Pancreas (tissue), 10 donors: ENCODE data around the gene STBD1. TPM values are rescaled to one million over a fixed set of nuclear protein-coding genes. Genes with fewer than 3 reads are reported as not detected.

Experiments
- ATAC-seq, 4 donors: fragments of 200-7000 bp; cut with Tn5 transposase; one replicate each; pipeline versions ENCODE4 v1.8.0 to v1.9.1; 2020; ENCODE audit warnings: mild to moderate bottlenecking in 4 of 4, moderate library complexity in 4 of 4
- DNase-seq, 6 donors: peaks; one replicate each; pipeline ENCODE4 v3.0.0-alpha.2; 2020
- FAIRE-seq: peaks from 2 replicates; lab custom pipeline; 2012; peaks lifted over from hg19 to GRCh38; lab: Jason Lieb, UNC
- H3K27ac ChIP-seq, 4 donors: fragments of 200-600 bp; sonication (generic); 1 replicate in 3 of 4; 2 replicates in 1 of 4; pipeline versions ENCODE4 v1.5.0 to v1.8.0; 2020
- H3K27me3 ChIP-seq, 4 donors: fragments of 200-600 bp; one replicate each; pipeline ENCODE4 v1.8.0; 2021
- H3K36me3 ChIP-seq, 3 donors: fragments of 200-600 bp; sonication (generic) in 1 of 3; one replicate each; pipeline versions ENCODE4 v1.5.0 to v1.8.0; 2020 to 2021
- H3K4me1 ChIP-seq, 3 donors: fragments of 200-600 bp; one replicate each; pipeline ENCODE4 v1.8.0; 2021
- H3K4me3 ChIP-seq, 4 donors: fragments of 200-600 bp; sonication (generic) in 2 of 4; one replicate each; pipeline versions ENCODE4 v1.5.0 to v1.8.0; 2020 to 2021
- H3K9me3 ChIP-seq, 4 donors: fragments of 200-600 bp; one replicate each; pipeline ENCODE4 v1.8.0; 2021
- WGBS, 2 donors: extraction: QIAGEN DNeasy Blood & Tissue Kit; methylation state at CpG; one replicate each; pipeline ENCODE4 v1.1.7; 2013; 5-methylcytosine and 5-hydroxymethylcytosine counted together
- intact Hi-C, 3 donors: fragments of 100-400 bp; cut with DNase I; formaldehyde crosslinking; loops; one replicate each; pipeline versions ENCODE4 v1.11.1 to v1.14.2; 2022
- polyA plus RNA-seq, 2 donors: library from polyadenylated mRNA; stranded (reverse); fragments of 200-250 nt; gene quantifications; one replicate each; pipeline ENCODE4 v1.2.3, GENCODE V29; 2013
- total RNA-seq, 6 donors: library from RNA; stranded (reverse); fragmentation: NEBNext Ultra II Directional in 4 of 6; extraction: Animal tissue kit (Norgen Biotek cat#: 25700) in 4 of 6; gene quantifications; one replicate each; pipeline versions ENCODE4 v1.2.1 to v1.2.4, GENCODE V29; 2021 to 2023
- TF ChIP-seq, protein P1 (sequence below), 4 donors: fragments of 200-600 bp; sonication (generic) in 3 of 4; IDR thresholded peaks; one replicate each; pipeline versions ENCODE4 v1.5.0 to v1.8.0; 2021; ENCODE audit warnings: antibody characterized with exemption in 4 of 4
- donor health status: healthy with polysubstance abuse.
- donor health status: DM: no; HTN: no; CAD: no; lungs with moderate emphysema.
- donor health status: DM: no; HTN: no; CAD: no.
- donor health status: control.
- donor health status: control.
- donor health status: Bipolar disorder and iron deficiency.
- donor health status: DM: yes; HTN: yes; CAD: no.
- donor health status: DM: no; HTN: no; CAD: no.
- donor health status: DM: no; HTN: no; CAD: no.
- donor health status: DM: yes; HTN: yes; CAD: no.

The STBD1 gene
- total and polyA plus RNA-seq, 8 donors = 1.7 to 6.5 (median 3.1) TPM

DNA sequence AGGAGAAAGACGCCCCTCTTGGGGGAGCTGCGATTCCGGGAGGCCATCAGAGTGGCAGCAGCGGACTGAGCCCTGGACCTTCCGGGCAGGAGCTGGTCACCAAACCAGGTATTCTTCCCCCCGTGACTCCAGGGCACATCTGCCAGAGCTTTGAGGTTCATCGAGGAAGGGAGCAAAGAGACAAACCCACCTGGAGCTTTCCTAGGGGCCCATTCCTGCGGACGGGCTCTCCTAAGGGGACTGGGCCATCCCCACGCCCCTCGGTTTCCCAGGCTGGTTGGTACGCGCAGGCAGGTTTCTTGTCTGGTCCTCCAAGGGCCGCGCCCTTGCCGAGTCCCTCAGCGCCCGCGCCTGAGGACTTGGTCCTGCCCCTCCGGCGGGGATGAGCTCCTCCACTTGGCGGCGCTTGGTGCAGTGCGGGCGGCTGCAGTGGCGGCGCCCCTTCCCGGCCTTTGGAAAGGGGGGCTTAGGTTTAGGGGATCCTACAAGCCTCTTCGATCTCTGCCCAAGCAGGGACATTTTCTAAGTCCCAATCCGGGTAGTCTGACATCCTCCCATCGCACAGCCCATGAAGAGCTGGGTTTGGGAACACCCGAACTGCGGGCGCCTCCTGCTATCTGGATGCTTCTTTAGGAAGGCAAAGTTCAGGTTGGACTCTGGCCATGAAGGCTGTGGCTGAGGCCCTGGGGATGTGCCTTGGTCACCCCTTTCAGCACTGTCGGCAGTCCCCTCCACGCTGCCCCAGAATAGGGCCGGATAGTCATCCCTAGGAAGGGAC, 538 bp downstream of the STBD1 start:
- ATAC-seq (peak; percentile 64 to 82 (median 74)), FAIRE-seq (no peak), DNase-seq (peak; percentile 45 to 87 (median 72))
- H3K9me3 ChIP-seq = no peaks in the 10 kb centered on the region
- TF ChIP-seq, protein P1, sequence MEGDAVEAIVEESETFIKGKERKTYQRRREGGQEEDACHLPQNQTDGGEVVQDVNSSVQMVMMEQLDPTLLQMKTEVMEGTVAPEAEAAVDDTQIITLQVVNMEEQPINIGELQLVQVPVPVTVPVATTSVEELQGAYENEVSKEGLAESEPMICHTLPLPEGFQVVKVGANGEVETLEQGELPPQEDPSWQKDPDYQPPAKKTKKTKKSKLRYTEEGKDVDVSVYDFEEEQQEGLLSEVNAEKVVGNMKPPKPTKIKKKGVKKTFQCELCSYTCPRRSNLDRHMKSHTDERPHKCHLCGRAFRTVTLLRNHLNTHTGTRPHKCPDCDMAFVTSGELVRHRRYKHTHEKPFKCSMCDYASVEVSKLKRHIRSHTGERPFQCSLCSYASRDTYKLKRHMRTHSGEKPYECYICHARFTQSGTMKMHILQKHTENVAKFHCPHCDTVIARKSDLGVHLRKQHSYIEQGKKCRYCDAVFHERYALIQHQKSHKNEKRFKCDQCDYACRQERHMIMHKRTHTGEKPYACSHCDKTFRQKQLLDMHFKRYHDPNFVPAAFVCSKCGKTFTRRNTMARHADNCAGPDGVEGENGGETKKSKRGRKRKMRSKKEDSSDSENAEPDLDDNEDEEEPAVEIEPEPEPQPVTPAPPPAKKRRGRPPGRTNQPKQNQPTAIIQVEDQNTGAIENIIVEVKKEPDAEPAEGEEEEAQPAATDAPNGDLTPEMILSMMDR (IDR thresholded peaks at IDR 0.05) = peak in 1 of 4 donors; percentile 12
- intact Hi-C loops = loop anchor here in 1 of 3 donors (10.0 kb wide), 1 partner anchor 52 kb away; the partner anchor contains the start of gene FAM47E
- H3K36me3 ChIP-seq = no peaks in the 10 kb centered on the region
- 1 to 3% methylated on average over 32 to 37 of the region's 37 CpGs for WGBS, 2 donors
- peak overlapping the region; percentile 64 to 97 (median 90) for H3K27ac ChIP-seq
- peak overlapping the region; percentile 41 to 92 (median 64) for H3K4me3 ChIP-seq
- H3K4me1 ChIP-seq = peaks cover 3 to 18% (median 7%) of the 10 kb centered on the region in 3 donors
- no peaks in the 10 kb centered on the region for H3K27me3 ChIP-seq

DNA sequence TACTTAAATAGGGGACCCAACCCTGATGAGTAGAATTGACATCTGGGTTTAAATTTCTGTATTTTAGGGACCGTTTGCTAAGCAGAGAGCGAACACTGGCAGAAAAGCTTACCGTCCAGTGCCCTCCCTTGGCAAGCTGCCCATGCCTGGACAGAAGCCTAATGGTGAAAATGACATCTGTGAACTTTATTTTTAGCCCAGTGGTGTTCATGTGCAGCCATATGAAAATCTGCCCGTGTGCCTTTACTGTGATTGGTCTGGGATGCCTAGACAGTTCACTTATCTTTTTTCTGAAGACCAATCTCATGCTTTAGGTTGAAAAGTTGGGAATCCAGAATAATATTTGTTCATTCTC, 1.1 kb downstream of the STBD1 start:
- FAIRE-seq (no peak), DNase-seq (peak in 5 of 6 donors; percentile 30 to 77 (median 48)), ATAC-seq (peak in 1 of 4 donors; percentile 1)
- peak overlapping the region in 3 of 4 donors; percentile 64 to 97 (median 93) for H3K27ac ChIP-seq
- H3K27me3 ChIP-seq = no peaks in the 10 kb centered on the region
- TF ChIP-seq, protein P1 (IDR thresholded peaks at IDR 0.05) = no peak
- peaks cover 0 to 18% (median 3%) of the 10 kb centered on the region in 3 donors for H3K4me1 ChIP-seq
- WGBS, 2 donors = 11 to 16% methylated on average over 4 of the region's 4 CpGs
- intact Hi-C loops = loop anchor here in 1 of 3 donors (10.0 kb wide), 1 partner anchor 53 kb away; the partner anchor contains the start of gene FAM47E
- no peaks in the 10 kb centered on the region for H3K9me3 ChIP-seq
- H3K4me3 ChIP-seq = peak overlapping the region; percentile 41 to 92 (median 64)
- no peaks in the 10 kb centered on the region for H3K36me3 ChIP-seq

DNA sequence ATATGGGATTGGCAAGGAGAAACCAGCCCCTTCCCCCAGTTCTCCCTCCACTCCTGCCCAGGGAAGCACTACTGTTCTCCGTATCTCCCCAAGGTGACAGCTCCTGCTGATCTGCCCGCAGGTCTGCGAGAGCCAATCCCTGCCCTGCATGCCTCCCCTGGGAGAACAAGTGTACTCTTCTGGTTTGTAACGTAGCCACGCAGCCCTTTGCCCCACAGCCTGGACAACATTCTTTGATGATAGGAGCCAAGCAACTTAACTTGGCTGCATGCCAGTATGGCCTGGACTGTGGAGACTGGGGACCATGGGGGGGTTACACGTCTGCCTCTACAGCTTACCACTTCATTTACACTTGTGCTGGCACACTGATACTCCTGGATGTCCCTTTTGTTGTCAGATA, 2.0 kb downstream of the STBD1 start:
- Histone ChIP-seq H3K4me1 (peaks cover 0 to 18% (median 3%) of the 10 kb centered on the region in 3 donors), H3K4me3 (peak overlapping the region in 1 of 4 donors; percentile 63), H3K9me3 (no peaks in the 10 kb centered on the region), H3K27ac (no peak overlapping the region), H3K36me3 (no peaks in the 10 kb centered on the region), H3K27me3 (no peaks in the 10 kb centered on the region)
- DNase-seq (peak; percentile 21 to 72 (median 50)), FAIRE-seq (no peak), ATAC-seq (peak in 1 of 4 donors; percentile 5)
- TF ChIP-seq, protein P1 (IDR thresholded peaks at IDR 0.05) = no peak
- intact Hi-C loops = loop anchor here in 1 of 3 donors (10.0 kb wide), 1 partner anchor 54 kb away; the partner anchor contains the start of gene FAM47E
- WGBS, 2 donors = 21 to 31% methylated on average over 6 of the region's 6 CpGs

DNA sequence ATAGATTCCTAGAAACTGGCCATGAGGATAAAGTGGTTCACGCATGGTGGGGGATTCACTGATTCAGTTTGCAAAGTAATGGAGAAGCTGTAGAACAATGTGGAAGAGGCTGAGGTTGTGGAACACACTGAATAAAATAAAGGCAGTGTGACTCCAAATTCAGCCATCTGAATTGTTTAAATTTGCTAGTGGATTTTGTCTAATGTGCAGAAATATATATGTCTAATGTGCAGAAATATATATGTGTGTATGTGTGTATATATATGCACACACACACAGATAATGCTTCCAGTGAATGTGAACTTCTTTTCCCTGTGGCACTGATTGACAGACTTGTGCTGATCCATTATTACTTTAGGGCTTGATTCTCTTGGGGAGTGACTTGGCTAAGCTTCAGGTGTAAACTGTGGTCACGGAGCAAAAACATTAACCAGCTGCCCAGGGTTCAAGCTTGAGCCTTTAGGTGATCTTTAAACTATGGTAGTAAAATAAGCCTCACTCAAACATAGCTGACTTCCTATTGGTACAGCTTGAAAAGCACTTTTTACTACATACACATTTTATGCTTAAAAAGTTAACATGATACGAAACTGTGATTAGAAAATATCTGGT, 3.5 kb downstream of the STBD1 start:
- Histone ChIP-seq H3K27ac (no peak overlapping the region), H3K36me3 (no peaks in the 10 kb centered on the region), H3K4me3 (no peak overlapping the region), H3K9me3 (no peaks in the 10 kb centered on the region), H3K4me1 (peaks cover 0 to 16% (median 3%) of the 10 kb centered on the region in 3 donors), H3K27me3 (no peaks in the 10 kb centered on the region)
- WGBS, 2 donors = 83 to 90% methylated on average over 3 of the region's 3 CpGs
- FAIRE-seq (no peak), ATAC-seq (no peak), DNase-seq (no peak)
- intact Hi-C loops = loop anchor here in 1 of 3 donors (10.0 kb wide), 1 partner anchor 55 kb away; the partner anchor contains the start of gene FAM47E
- TF ChIP-seq, protein P1 (IDR thresholded peaks at IDR 0.05) = no peak
